GM19328 (cell line): ENCODE measurements around the gene DQX1.
"Not testable (repeated sequence)": the region's sequence is repeated elsewhere in the genome, so short reads cannot be mapped to it uniquely, and the experiment has no call there.

Source experiments
- ATAC-seq: cut with Tn5 transposase; IDR thresholded peaks from one replicate; pipeline ENCODE4 v1.9.1; 2021; ENCODE audit warnings: mild to moderate bottlenecking, moderate library complexity; ENCODE audit not compliant: unreplicated experiment

The DQX1 gene

GRCh38 chr2:74525717-74526648 lies at the start of gene DQX1:
Gene DQX1 (minus strand): TSS chr2:74526231. CDS start chr2:74525729, 502 bp downstream.
- ATAC-seq = no peak

GRCh38 chr2:74575320-74575719 lies 49.3 kb upstream of the DQX1 start:
- no peak for ATAC-seq

GRCh38 chr2:74573747-74574562 lies 47.9 kb upstream of the DQX1 start:
- peak; percentile 48 for ATAC-seq

- no peak for ATAC-seq
Measured at GRCh38 chr2:74572178-74572925, 46.3 kb upstream of the DQX1 start.

GRCh38 chr2:74571058-74571457 lies 45.0 kb upstream of the DQX1 start:
- peak; percentile 61 for ATAC-seq

GRCh38 chr2:74569686-74570085 lies 43.7 kb upstream of the DQX1 start:
- no peak for ATAC-seq

GRCh38 chr2:74567881-74568280 lies 41.9 kb upstream of the DQX1 start:
- ATAC-seq = no peak

GRCh38 chr2:74566754-74567085 lies 40.7 kb upstream of the DQX1 start:
- ATAC-seq = no peak

GRCh38 chr2:74566076-74566753 lies 40.2 kb upstream of the DQX1 start:
- ATAC-seq = no peak

- ATAC-seq = no peak
Measured at GRCh38 chr2:74564222-74564621, 38.2 kb upstream of the DQX1 start.

GRCh38 chr2:74562126-74562775 lies 36.2 kb upstream of the DQX1 start:
- ATAC-seq = no peak

GRCh38 chr2:74561022-74561421 lies 35.0 kb upstream of the DQX1 start:
- ATAC-seq = not testable (repeated sequence)

GRCh38 chr2:74560591-74560990 lies 34.6 kb upstream of the DQX1 start:
- ATAC-seq = no peak

- ATAC-seq = no peak
Measured at GRCh38 chr2:74559912-74560311, 33.9 kb upstream of the DQX1 start.

- no peak for ATAC-seq
Measured at GRCh38 chr2:74558284-74559230, 32.5 kb upstream of the DQX1 start.

- no peak for ATAC-seq
Measured at GRCh38 chr2:74556831-74557370, 30.9 kb upstream of the DQX1 start.

- no peak for ATAC-seq
Measured at GRCh38 chr2:74556159-74556558, 30.1 kb upstream of the DQX1 start.

- no peak for ATAC-seq
Measured at GRCh38 chr2:74555610-74556103, 29.6 kb upstream of the DQX1 start.
